Endothelial cell of umbilical vein (primary cell): Measurements from ENCODE around the gene ULK4. TPM values are rescaled to one million over a fixed set of nuclear protein-coding genes. Genes with fewer than 3 reads are reported as not detected.
A peak's percentile ranks its signal among the peaks of the same experiment; 100 is the strongest.

Experiments
- BruUV-seq: library from RNA; stranded (reverse); fragments of 400-500 nt; replicated peaks from 2 replicates; lab custom pipeline; 2021; lab: Mats Ljungman, UMichigan
- CTCF ChIA-PET: fragments of 300-600, 350-600 bp; sonication (Branson Sonifier 250); formaldehyde crosslinking; loops from one replicate; lab custom pipeline; 2021; ENCODE audit warnings: antibody characterized with exemption, inconsistent platforms; lab: Charles Lee
- POLR2A ChIA-PET: fragments of 300-600, 350-600 bp; sonication (Branson Sonifier 250); formaldehyde crosslinking; loops from one replicate; lab custom pipeline; 2021; ENCODE audit warnings: antibody characterized with exemption, inconsistent platforms; lab: Charles Lee
- DNase-seq: peaks from one replicate; pipeline ENCODE4 v3.0.0-alpha.2; 2011; ENCODE audit warnings: low read depth, low spot score
- FAIRE-seq: peaks from 2 replicates; lab custom pipeline; 2011; peaks lifted over from hg19 to GRCh38; lab: Jason Lieb, UNC
- H2AFZ ChIP-seq: 2 replicates; pipeline ENCODE4 v1.6.0; 2012; ENCODE audit warnings: low read depth, low read length, control low read depth, inconsistent platforms
- H3K27ac ChIP-seq: 2 replicates; pipeline ENCODE4 v1.5.1; 2011; ENCODE audit warnings: low read depth, mild to moderate bottlenecking, control low read depth, low read length, moderate library complexity; ENCODE audit not compliant: insufficient read depth
- H3K27me3 ChIP-seq, 2 experiments: 2 replicates each; pipeline versions ENCODE4 v1.6.0 to v1.6.1; 2011; ENCODE audit warnings: low read length in 2 of 2, mixed read lengths in 1 of 2; ENCODE audit not compliant: control insufficient read depth in 2 of 2, insufficient read depth in 2 of 2
- H3K36me3 ChIP-seq, 2 experiments: 2 replicates in 1 of 2; 3 replicates in 1 of 2; pipeline ENCODE4 v1.5.1; 2011; ENCODE audit warnings: low read length in 2 of 2, mild to moderate bottlenecking in 1 of 2, moderate library complexity in 1 of 2; ENCODE audit not compliant: control insufficient read depth in 2 of 2, insufficient read depth in 2 of 2; ENCODE audit errors: extremely low read depth in 1 of 2
- H3K4me1 ChIP-seq: 3 replicates; pipeline ENCODE4 v1.5.1; 2011; ENCODE audit warnings: mild to moderate bottlenecking, low read length; ENCODE audit not compliant: control insufficient read depth, insufficient read depth; ENCODE audit errors: extremely low read depth
- H3K4me2 ChIP-seq: 2 replicates; pipeline ENCODE4 v1.6.1; 2011; ENCODE audit warnings: low read length, control low read depth, mixed read lengths; ENCODE audit not compliant: insufficient read depth
- H3K4me3 ChIP-seq, 3 experiments: fragments of 200-600 bp in 1 of 3; sonication (generic), shearing (Covaris generic) in 1 of 3; replicated peaks in 1 of 3; 2 replicates each; pipeline ENCODE4 v1.5.1; 2011 to 2016; ENCODE audit warnings: control low read depth in 3 of 3, low read length in 3 of 3, mild to moderate bottlenecking in 2 of 3, inconsistent platforms in 1 of 3, low read depth in 1 of 3, moderate library complexity in 1 of 3; ENCODE audit not compliant: insufficient read depth in 1 of 3
- H3K79me2 ChIP-seq: 2 replicates; pipeline ENCODE4 v1.6.0; 2012; ENCODE audit warnings: low read length, inconsistent platforms; ENCODE audit not compliant: control insufficient read depth, insufficient read depth
- H3K9ac ChIP-seq: replicated peaks from 2 replicates; pipeline ENCODE3; 2011; ENCODE audit warnings: low read length, control low read depth; ENCODE audit not compliant: insufficient read depth; ENCODE audit errors: extremely low read depth
- H3K9me1 ChIP-seq: replicated peaks from 3 replicates; pipeline ENCODE4 v1.6.0; 2011; ENCODE audit warnings: mild to moderate bottlenecking, low read length; ENCODE audit not compliant: control insufficient read depth, insufficient read depth; ENCODE audit errors: extremely low read depth
- H3K9me3 ChIP-seq: replicated peaks from 2 replicates; pipeline ENCODE4 v1.5.1; 2012; ENCODE audit warnings: low read length, inconsistent platforms; ENCODE audit not compliant: control insufficient read depth, insufficient read depth
- H4K20me1 ChIP-seq: replicated peaks from 2 replicates; pipeline ENCODE3; 2011; ENCODE audit warnings: mild to moderate bottlenecking, low read length; ENCODE audit not compliant: control insufficient read depth, insufficient read depth; ENCODE audit errors: extremely low read depth
- EZH2 ChIP-seq: IDR thresholded peaks from 2 replicates; pipeline ENCODE4 v1.6.1; 2012; ENCODE audit warnings: borderline replicate concordance, low read depth, mild to moderate bottlenecking, moderate library complexity, low read length, inconsistent platforms; ENCODE audit not compliant: severe bottlenecking
- FOS ChIP-seq: IDR thresholded peaks from 2 replicates; pipeline ENCODE4 v1.6.1; 2011; ENCODE audit warnings: mild to moderate bottlenecking, low read length, moderate library complexity, borderline replicate concordance; ENCODE audit not compliant: insufficient read depth
- GATA2 ChIP-seq: IDR thresholded peaks from 2 replicates; pipeline ENCODE4 v1.7.0; 2011; ENCODE audit warnings: low read depth, mild to moderate bottlenecking, moderate library complexity, mixed read lengths, low read length; ENCODE audit not compliant: insufficient read length, insufficient read depth
- JUN ChIP-seq: IDR thresholded peaks from 2 replicates; pipeline ENCODE4 v1.6.1; 2011; ENCODE audit warnings: borderline replicate concordance, low read depth; ENCODE audit not compliant: insufficient read length, insufficient read depth
- MAX ChIP-seq: IDR thresholded peaks from 2 replicates; pipeline ENCODE4 v1.6.1; 2011; ENCODE audit not compliant: insufficient read depth, insufficient read length
- MYC ChIP-seq: IDR thresholded peaks from one replicate; pipeline ENCODE4 v1.6.1; 2011; ENCODE audit warnings: mild to moderate bottlenecking, low read depth, low read length
- POLR2AphosphoS5 ChIP-seq: IDR thresholded peaks from 2 replicates; pipeline ENCODE4 v1.6.1; 2012; ENCODE audit warnings: low read depth, mild to moderate bottlenecking, control low read depth, low read length, moderate library complexity; ENCODE audit not compliant: insufficient read depth
- dilution Hi-C: fragments of 300-500 bp; cut with MboI; formaldehyde crosslinking; loops from one replicate; pipeline ENCODE4 v1.15.0; 2019; ENCODE audit warnings: low sequenced_read_pairs; ENCODE audit not compliant: extremely low pct_ligation_motif_present
- intact Hi-C: fragments of 100-400 bp; cut with micrococcal nuclease; formaldehyde crosslinking; loops from one replicate; pipeline ENCODE4 v1.10.0; 2022
- polyA plus RNA-seq, 4 experiments: library from polyadenylated mRNA; depleted of rRNA in 3 of 4; stranded (reverse) in 3 of 4; unstranded in 1 of 4; fragments of >200 nt; gene quantifications; 2 replicates each; pipeline versions ENCODE4 v1.2.1 to v1.2.3, GENCODE V29; 2011 to 2012; ENCODE audit warnings: missing spikeins in 1 of 4
- total RNA-seq: library from RNA; stranded (reverse); gene quantifications from 2 replicates; pipeline ENCODE4 v1.2.3, GENCODE V29; 2021
- TF ChIP-seq, protein P1 (sequence below), 2 donors: IDR thresholded peaks; 1 replicate in 1 of 2; 2 replicates in 1 of 2; pipeline ENCODE4 v1.5.1; 2011; ENCODE audit warnings: low read length in 2 of 2, mild to moderate bottlenecking in 2 of 2, moderate library complexity in 2 of 2, control low read depth in 1 of 2, inconsistent platforms in 1 of 2, low read depth in 1 of 2; ENCODE audit not compliant: insufficient read depth in 1 of 2; ENCODE audit errors: extremely low read depth in 1 of 2

The ULK4 gene
- total and polyA plus RNA-seq, 2 donors (not counting 3 experiments of a cell fraction or from before 2014, with no cell fraction given) = 3.3 to 16.0 TPM

DNA sequence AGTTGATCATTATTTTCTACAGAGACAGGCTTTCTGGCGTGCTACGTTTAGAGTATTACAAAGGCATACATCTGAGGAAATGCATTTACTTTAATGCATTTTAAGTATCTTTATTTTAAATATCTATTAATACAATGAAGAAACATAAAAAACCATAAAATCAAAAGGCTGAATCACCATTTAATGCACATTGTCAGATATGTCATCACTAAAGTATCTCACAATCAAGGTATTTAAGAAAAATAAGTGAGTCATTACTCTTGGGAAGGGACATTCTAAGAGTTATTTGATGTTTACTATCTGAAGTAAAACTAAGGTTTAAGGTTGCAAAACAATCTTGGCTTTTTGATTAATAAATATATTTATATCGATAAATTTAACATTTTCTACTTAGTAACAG is 660.4 kb downstream of the ULK4 start:
- Histone ChIP-seq H3K4me2 (no peak overlapping the region), H3K9me3 (no peaks in the 10 kb centered on the region), H3K79me2 (no peaks in the 10 kb centered on the region), H3K9me1 (no peaks in the 10 kb centered on the region), H3K9ac (no peak overlapping the region), H2AFZ (no peak overlapping the region), H4K20me1 (no peaks in the 10 kb centered on the region), H3K27me3 (peaks cover 0 to 2% of the 10 kb centered on the region in 2 experiments), H3K4me3 (no peak overlapping the region), H3K27ac (no peak overlapping the region), H3K36me3 (no peaks in the 10 kb centered on the region), H3K4me1 (no peaks in the 10 kb centered on the region)
- CTCF ChIA-PET = no interaction called here
- no peak for DNase-seq
- dilution Hi-C loops (no loop called here), intact Hi-C loops (no loop called here)
- POLR2A ChIA-PET = no interaction called here
- TF ChIP-seq GATA2 = no peak
- TF ChIP-seq FOS = peak; percentile 28
- TF ChIP-seq JUN = peak; percentile 24
- TF ChIP-seq EZH2 = no peak
- no peak for TF ChIP-seq POLR2AphosphoS5
- no TSS peak for BruUV-seq
- FAIRE-seq = no peak

DNA sequence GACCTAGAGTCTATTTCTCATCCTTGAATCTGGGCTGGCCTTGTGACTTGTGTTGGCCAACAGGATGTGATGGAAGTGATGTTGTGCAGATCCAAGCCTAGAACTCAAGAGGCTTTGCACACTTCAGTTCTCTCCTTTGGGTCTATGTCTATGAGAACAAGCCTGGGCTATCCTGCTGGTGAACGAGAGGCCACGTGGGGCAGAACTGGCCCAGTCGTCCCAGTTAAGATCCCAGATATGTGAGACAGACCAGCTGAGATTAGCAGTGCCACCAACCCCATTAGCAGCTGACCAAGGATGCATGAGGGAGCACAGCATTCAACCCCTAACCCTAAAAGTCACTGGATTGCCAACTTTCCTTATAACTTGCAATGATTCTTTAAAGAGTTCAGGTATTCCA is 662.9 kb downstream of the ULK4 start:
- FAIRE-seq (no peak), DNase-seq (no peak)
- ChIA-PET CTCF (no interaction called here), POLR2A (no interaction called here)
- BruUV-seq = no TSS peak
- H3K27ac ChIP-seq = no peak overlapping the region
- peaks cover 0 to 2% of the 10 kb centered on the region in 2 experiments for H3K27me3 ChIP-seq
- no peak overlapping the region for H3K4me3 ChIP-seq
- no peak overlapping the region for H3K9ac ChIP-seq
- intact Hi-C loops = no loop called here
- no peaks in the 10 kb centered on the region for H3K36me3 ChIP-seq
- H3K79me2 ChIP-seq = no peaks in the 10 kb centered on the region
- H4K20me1 ChIP-seq = no peaks in the 10 kb centered on the region
- dilution Hi-C loops = no loop called here
- no peak overlapping the region for H3K4me2 ChIP-seq
- no peaks in the 10 kb centered on the region for H3K9me3 ChIP-seq
- no peak overlapping the region for H2AFZ ChIP-seq
- no peaks in the 10 kb centered on the region for H3K4me1 ChIP-seq
- no peak for TF ChIP-seq EZH2
- no peak for TF ChIP-seq POLR2AphosphoS5
- TF ChIP-seq FOS = no peak
- TF ChIP-seq GATA2 = no peak
- no peak for TF ChIP-seq MYC
- TF ChIP-seq, protein P1, sequence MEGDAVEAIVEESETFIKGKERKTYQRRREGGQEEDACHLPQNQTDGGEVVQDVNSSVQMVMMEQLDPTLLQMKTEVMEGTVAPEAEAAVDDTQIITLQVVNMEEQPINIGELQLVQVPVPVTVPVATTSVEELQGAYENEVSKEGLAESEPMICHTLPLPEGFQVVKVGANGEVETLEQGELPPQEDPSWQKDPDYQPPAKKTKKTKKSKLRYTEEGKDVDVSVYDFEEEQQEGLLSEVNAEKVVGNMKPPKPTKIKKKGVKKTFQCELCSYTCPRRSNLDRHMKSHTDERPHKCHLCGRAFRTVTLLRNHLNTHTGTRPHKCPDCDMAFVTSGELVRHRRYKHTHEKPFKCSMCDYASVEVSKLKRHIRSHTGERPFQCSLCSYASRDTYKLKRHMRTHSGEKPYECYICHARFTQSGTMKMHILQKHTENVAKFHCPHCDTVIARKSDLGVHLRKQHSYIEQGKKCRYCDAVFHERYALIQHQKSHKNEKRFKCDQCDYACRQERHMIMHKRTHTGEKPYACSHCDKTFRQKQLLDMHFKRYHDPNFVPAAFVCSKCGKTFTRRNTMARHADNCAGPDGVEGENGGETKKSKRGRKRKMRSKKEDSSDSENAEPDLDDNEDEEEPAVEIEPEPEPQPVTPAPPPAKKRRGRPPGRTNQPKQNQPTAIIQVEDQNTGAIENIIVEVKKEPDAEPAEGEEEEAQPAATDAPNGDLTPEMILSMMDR (IDR thresholded peaks at IDR 0.05; ENCODE audit: extremely low read depth in 1 of 2, insufficient read depth in 1 of 2, low read depth in 1 of 2, low read length in 2 of 2) = no peak
- no peak for TF ChIP-seq MAX
- TF ChIP-seq JUN = no peak
- H3K9me1 ChIP-seq = no peaks in the 10 kb centered on the region
